Osteoblast (primary cell): ENCODE measurements around the gene DEAF1. TPM values are rescaled to one million over a fixed set of nuclear protein-coding genes. Genes with fewer than 3 reads are reported as not detected.
A peak's percentile ranks its signal among the peaks of the same experiment; 100 is the strongest.

Source experiments
- DNase-seq: peaks from one replicate; pipeline ENCODE4 v3.0.0; 2011; ENCODE audit warnings: low spot score, mixed read lengths; ENCODE audit not compliant: insufficient read length; ENCODE audit errors: missing footprints
- H2AFZ ChIP-seq: 2 replicates; pipeline ENCODE4 v1.6.0; 2011; ENCODE audit warnings: mild to moderate bottlenecking, low read length
- H3K27ac ChIP-seq: 2 replicates; pipeline ENCODE4 v1.5.1; 2011; ENCODE audit warnings: mild to moderate bottlenecking, low read depth, low read length, moderate library complexity
- H3K27me3 ChIP-seq: 2 replicates; pipeline ENCODE4 v1.6.0; 2012; ENCODE audit warnings: mild to moderate bottlenecking, control low read depth, inconsistent platforms, low read length, moderate library complexity; ENCODE audit not compliant: insufficient read depth
- H3K36me3 ChIP-seq: 2 replicates; pipeline ENCODE4 v1.5.1; 2011; ENCODE audit warnings: mild to moderate bottlenecking, low read length, control low read depth, moderate library complexity; ENCODE audit not compliant: insufficient read depth
- H3K4me1 ChIP-seq: 2 replicates; pipeline ENCODE4 v1.5.1; 2011; ENCODE audit warnings: mild to moderate bottlenecking, low read length, control low read depth, moderate library complexity; ENCODE audit not compliant: insufficient read depth
- H3K4me2 ChIP-seq: 2 replicates; pipeline ENCODE4 v1.6.0; 2011; ENCODE audit warnings: mild to moderate bottlenecking, low read length; ENCODE audit not compliant: insufficient read depth
- H3K4me3 ChIP-seq: fragments of 200-600 bp; sonication (generic); 3 replicates; pipeline ENCODE4 v1.5.1; 2012; ENCODE audit warnings: mild to moderate bottlenecking, low read length, inconsistent platforms; ENCODE audit not compliant: insufficient read depth
- H3K79me2 ChIP-seq: 2 replicates; pipeline ENCODE4 v1.6.0; 2012; ENCODE audit warnings: mild to moderate bottlenecking, low read length, control low read depth, inconsistent platforms; ENCODE audit not compliant: insufficient read depth
- H3K9me3 ChIP-seq: 2 replicates; pipeline ENCODE4 v1.5.1; 2011; ENCODE audit warnings: low read depth, low read length, control low read depth
- H4K20me1 ChIP-seq: 2 replicates; pipeline ENCODE4 v1.6.0; 2012; ENCODE audit warnings: mild to moderate bottlenecking, low read length, control low read depth; ENCODE audit not compliant: insufficient read depth
- CTCF ChIP-seq: IDR thresholded peaks from 2 replicates; pipeline ENCODE4 v1.5.1; 2011; ENCODE audit warnings: mild to moderate bottlenecking, low read depth, low read length, moderate library complexity; ENCODE audit errors: extremely low read depth
- total RNA-seq: library from RNA; depleted of rRNA; stranded (reverse); fragments of >200 nt; gene quantifications from 2 replicates; pipeline ENCODE4 v1.2.3, GENCODE V29; 2012

The DEAF1 gene
- total RNA-seq, 1 donor = 44.2 TPM

GRCh38 chr11:635945-636510 lies 59.0 kb downstream of the DEAF1 start:
- no peaks in the 10 kb centered on the region for H3K36me3 ChIP-seq
- no peak overlapping the region for H3K4me3 ChIP-seq
- H3K4me2 ChIP-seq = no peak overlapping the region
- DNase-seq = peak; percentile 67
- no peaks in the 10 kb centered on the region for H3K4me1 ChIP-seq
- no peak for TF ChIP-seq CTCF
- no peak overlapping the region for H3K27ac ChIP-seq
- H4K20me1 ChIP-seq = peaks cover 34% of the 10 kb centered on the region
- H2AFZ ChIP-seq = no peak overlapping the region
- H3K9me3 ChIP-seq = no peaks in the 10 kb centered on the region
- peaks cover 14% of the 10 kb centered on the region for H3K27me3 ChIP-seq
- no peaks in the 10 kb centered on the region for H3K79me2 ChIP-seq

- H3K27me3 ChIP-seq = no peaks in the 10 kb centered on the region
- no peak for TF ChIP-seq CTCF
- no peaks in the 10 kb centered on the region for H3K36me3 ChIP-seq
- H3K9me3 ChIP-seq = no peaks in the 10 kb centered on the region
- H3K79me2 ChIP-seq = no peaks in the 10 kb centered on the region
- H3K27ac ChIP-seq = no peak overlapping the region
- H3K4me2 ChIP-seq = no peak overlapping the region
- DNase-seq = no peak
- no peak overlapping the region for H2AFZ ChIP-seq
- peaks cover 14% of the 10 kb centered on the region for H4K20me1 ChIP-seq
- H3K4me3 ChIP-seq = no peak overlapping the region
- H3K4me1 ChIP-seq = peaks cover 15% of the 10 kb centered on the region
Measured at GRCh38 chr11:630871-631270, 64.2 kb downstream of the DEAF1 start.

GRCh38 chr11:629237-629583 lies 65.8 kb downstream of the DEAF1 start:
- H3K79me2 ChIP-seq = no peaks in the 10 kb centered on the region
- H3K4me1 ChIP-seq = peaks cover 15% of the 10 kb centered on the region
- no peaks in the 10 kb centered on the region for H3K27me3 ChIP-seq
- no peak overlapping the region for H3K4me3 ChIP-seq
- H2AFZ ChIP-seq = no peak overlapping the region
- peaks cover 3% of the 10 kb centered on the region for H4K20me1 ChIP-seq
- H3K9me3 ChIP-seq = no peaks in the 10 kb centered on the region
- peak overlapping the region; percentile 28 for H3K27ac ChIP-seq
- H3K4me2 ChIP-seq = peak overlapping the region; percentile 66
- H3K36me3 ChIP-seq = no peaks in the 10 kb centered on the region
- no peak for TF ChIP-seq CTCF
- no peak for DNase-seq

- peak overlapping the region; percentile 34 for H3K27ac ChIP-seq
Measured at GRCh38 chr11:628056-628455, 67.0 kb downstream of the DEAF1 start.

More at GRCh38 chr11:628056-628455, 67.0 kb downstream of the DEAF1 start:
- no peaks in the 10 kb centered on the region for H3K9me3 ChIP-seq
- peak overlapping the region; percentile 66 for H3K4me2 ChIP-seq
- H2AFZ ChIP-seq = peak overlapping the region; percentile 16
- H3K4me1 ChIP-seq = peaks cover 15% of the 10 kb centered on the region
- H3K27me3 ChIP-seq = no peaks in the 10 kb centered on the region
- H4K20me1 ChIP-seq = peaks cover 3% of the 10 kb centered on the region
- peak overlapping the region; percentile 14 for H3K4me3 ChIP-seq
- H3K79me2 ChIP-seq = no peaks in the 10 kb centered on the region
- no peaks in the 10 kb centered on the region for H3K36me3 ChIP-seq
- TF ChIP-seq CTCF = no peak
- DNase-seq = no peak
